ENCODE data around the gene FARS2. TPM values are rescaled to one million over a fixed set of nuclear protein-coding genes. Genes with fewer than 3 reads are reported as not detected.

The FARS2 gene
- total and polyA plus RNA-seq, 9 of the 15 experiments (the other 6 are each of a cell fraction or from before 2014, with no cell fraction given) = 16.5 to 62.2 (median 27.0) TPM

DNA sequence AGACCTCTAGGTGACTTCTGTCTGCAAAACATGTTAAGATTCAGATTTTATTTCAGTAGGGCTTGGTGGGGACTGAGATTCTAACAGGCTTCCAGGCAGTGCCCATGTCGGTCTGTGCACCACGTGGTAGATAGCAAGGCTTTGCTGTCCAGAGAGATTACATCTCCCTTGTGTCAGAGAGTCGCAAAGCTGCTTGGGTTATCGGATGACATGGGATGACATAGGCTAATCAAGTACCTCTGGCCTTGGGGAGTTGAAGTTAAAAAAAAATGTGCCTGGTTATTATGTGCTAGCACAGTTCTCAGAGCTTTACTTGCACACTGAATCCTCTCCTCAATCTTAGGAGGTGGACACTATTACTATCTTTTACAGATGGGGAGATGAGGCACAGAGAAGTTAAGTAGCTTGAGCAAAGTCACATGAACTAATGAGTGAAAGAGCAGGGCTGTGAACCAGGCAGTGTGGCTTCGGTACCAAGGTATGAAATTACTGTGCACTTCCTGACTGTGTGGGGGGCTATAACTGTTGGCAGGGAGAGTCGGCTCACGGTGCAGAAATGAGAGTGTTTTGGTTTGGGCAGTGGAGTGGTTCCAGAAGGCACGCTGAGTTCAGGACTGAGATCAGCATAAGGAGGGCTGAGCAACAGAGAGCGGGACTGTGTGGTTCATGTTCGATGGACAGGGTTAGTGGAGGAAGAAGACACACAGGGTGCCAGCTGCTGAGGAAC, 41.1 kb downstream of the FARS2 start (continued):
- TF ChIP-seq ZKSCAN3 (CRISPR knock-in tag; IDR thresholded peaks at IDR 0.05) (no peak), SREBF2 (CRISPR knock-in tag; IDR thresholded peaks at IDR 0.05) (no peak), ZNF589 (CRISPR knock-in tag; IDR thresholded peaks at IDR 0.05; ENCODE audit: low read depth) (0 out of 2 replicates have a peak, but pooled peaks have one; percentile 40), LARP7 (IDR thresholded peaks at IDR 0.05) (no peak), ZNF133 (CRISPR knock-in tag; IDR thresholded peaks at IDR 0.05) (no peak), ZNF79 (CRISPR knock-in tag; IDR thresholded peaks at IDR 0.05; ENCODE audit: low read depth) (no peak), ZNF512 (tag; IDR thresholded peaks at IDR 0.05) (no peak), ZNF717 (CRISPR knock-in tag; IDR thresholded peaks at IDR 0.05) (no peak), ZNF77 (CRISPR knock-in tag; IDR thresholded peaks at IDR 0.05) (no peak), ASH1L (IDR thresholded peaks at IDR 0.05; ENCODE audit: borderline replicate concordance, low read depth, partially characterized antibody) (no peak), NR2C2 (CRISPR knock-in tag; IDR thresholded peaks at IDR 0.05) (no peak), NR2C2 (tag; IDR thresholded peaks at IDR 0.05) (peak; percentile 65; the same call in 1 of the 2 replicates), RCOR1 (IDR thresholded peaks at IDR 0.05; ENCODE audit: borderline replicate concordance in 1 of 2, low read depth in 2 of 2, low read length in 2 of 2) (peak; percentile 46 to 72; a peak in 2 of 4 replicates), ZNF3 (CRISPR knock-in tag; IDR thresholded peaks at IDR 0.05) (no peak), ATF3 (IDR thresholded peaks at IDR 0.05) (peak; percentile 49; the same call in 1 of the 2 replicates), ATF3 (CRISPR knock-in tag; conservative IDR thresholded peaks at IDR 0.05) (no peak), FOXJ2 (tag; IDR thresholded peaks at IDR 0.05) (peak; percentile 72; the same call in 1 of the 2 replicates), MECOM (CRISPR knock-in tag; IDR thresholded peaks at IDR 0.05) (no peak), LEF1 (IDR thresholded peaks at IDR 0.05) (no peak), ZNF507 (tag; conservative IDR thresholded peaks at IDR 0.05) (no peak), EGR1 (conservative IDR thresholded peaks at IDR 0.05) (no peak), CSDE1 (IDR thresholded peaks at IDR 0.05) (no peak), ZNF24 (IDR thresholded peaks at IDR 0.05) (peak; percentile 43; the same call in 1 of the 2 replicates)
- TF ChIP-seq, protein P1, sequence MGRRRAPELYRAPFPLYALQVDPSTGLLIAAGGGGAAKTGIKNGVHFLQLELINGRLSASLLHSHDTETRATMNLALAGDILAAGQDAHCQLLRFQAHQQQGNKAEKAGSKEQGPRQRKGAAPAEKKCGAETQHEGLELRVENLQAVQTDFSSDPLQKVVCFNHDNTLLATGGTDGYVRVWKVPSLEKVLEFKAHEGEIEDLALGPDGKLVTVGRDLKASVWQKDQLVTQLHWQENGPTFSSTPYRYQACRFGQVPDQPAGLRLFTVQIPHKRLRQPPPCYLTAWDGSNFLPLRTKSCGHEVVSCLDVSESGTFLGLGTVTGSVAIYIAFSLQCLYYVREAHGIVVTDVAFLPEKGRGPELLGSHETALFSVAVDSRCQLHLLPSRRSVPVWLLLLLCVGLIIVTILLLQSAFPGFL (CRISPR knock-in tag; IDR thresholded peaks at IDR 0.05) = no peak
- TF ChIP-seq, protein P2, sequence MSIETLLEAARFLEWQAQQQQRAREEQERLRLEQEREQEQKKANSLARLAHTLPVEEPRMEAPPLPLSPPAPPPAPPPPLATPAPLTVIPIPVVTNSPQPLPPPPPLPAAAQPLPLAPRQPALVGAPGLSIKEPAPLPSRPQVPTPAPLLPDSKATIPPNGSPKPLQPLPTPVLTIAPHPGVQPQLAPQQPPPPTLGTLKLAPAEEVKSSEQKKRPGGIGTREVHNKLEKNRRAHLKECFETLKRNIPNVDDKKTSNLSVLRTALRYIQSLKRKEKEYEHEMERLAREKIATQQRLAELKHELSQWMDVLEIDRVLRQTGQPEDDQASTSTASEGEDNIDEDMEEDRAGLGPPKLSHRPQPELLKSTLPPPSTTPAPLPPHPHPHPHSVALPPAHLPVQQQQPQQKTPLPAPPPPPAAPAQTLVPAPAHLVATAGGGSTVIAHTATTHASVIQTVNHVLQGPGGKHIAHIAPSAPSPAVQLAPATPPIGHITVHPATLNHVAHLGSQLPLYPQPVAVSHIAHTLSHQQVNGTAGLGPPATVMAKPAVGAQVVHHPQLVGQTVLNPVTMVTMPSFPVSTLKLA (conservative IDR thresholded peaks at IDR 0.05) = peak; percentile 81 to 90
- TF ChIP-seq, protein P3, sequence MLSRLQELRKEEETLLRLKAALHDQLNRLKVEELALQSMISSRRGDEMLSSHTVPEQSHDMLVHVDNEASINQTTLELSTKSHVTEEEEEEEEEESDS (CRISPR knock-in tag; IDR thresholded peaks at IDR 0.05) = no peak
